ENCODE data around the gene PLD1.

PLD1 gene

DNA sequence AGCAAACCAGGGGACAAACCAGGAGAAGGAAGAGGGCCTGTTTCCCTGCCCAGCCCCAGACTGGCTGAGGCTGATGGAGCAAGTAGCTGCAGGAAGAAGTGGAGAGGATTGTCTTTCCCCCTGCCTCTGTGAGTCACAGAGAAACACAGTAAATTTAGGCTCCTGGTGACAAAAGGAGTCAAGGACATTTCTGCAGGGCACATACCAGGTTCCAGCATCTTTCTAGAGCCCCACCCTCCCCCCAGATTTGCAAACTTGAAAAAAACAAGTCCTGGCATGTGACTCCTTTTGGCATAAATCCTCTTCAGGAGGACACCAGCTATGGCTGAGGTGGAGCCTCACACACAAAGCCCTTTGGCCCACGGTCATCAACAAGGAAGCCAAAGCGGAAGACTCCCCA is 17.8 kb downstream of the PLD1 start:
- DNase-seq (ENCODE audit: low read depth in 2 of 2), result no peak

DNA sequence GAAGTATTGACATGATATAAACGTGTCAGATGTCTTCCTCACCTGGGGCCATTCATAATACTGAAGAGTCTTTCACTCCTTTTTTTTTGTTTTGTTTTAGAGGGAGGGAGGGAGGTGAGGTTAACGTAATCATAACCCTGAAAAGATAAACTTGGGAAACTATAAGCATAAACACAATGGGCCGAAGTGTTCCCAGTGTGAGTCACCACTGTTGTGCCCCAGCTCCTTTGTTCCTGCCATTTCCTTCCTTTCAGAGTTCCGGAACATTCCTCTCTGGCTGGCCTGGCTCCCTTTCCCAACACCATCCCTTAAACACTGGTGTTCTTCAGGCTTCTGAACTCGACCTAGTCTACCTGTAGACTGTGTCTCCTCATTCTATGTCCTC is 18.6 kb downstream of the PLD1 start:
- no peak for DNase-seq (ENCODE audit: low read depth in 2 of 2)

DNA sequence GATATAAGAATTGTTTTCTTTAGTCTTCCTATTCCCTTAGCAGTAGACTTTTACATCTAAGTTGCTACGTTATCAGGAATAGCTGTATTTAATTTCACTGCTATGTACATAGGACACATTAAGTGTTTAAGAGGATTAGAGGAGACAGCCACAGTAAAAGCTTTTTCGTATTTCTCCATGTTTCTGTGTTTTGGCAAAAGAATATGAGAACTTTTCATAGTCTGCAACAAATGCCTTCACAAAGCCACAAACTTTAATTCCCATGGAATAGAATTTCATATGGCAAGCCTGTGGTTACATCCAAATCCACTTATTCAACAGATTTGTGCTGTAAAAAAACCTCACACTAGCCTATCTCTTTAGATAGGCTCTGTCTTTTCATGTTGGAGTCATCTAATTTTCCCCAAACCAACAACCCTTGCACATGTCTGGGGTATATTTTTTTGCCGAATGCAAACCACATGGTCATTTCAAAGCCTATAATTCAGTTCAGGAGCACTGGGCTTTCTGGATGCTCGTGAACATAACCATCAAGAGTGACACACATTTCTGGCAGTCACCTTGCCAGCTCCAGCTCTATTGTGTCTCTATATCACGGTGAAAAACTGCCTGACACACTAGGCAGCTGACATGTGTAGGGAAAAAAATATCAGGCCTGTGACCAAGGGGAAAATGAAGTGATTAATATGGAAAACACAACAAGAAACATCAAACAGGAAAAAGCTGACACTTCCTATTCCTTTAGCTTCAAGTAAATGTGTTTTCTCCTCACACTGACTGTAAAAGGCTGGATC is 19.2 kb downstream of the PLD1 start:
- DNase-seq (ENCODE audit: low read depth in 2 of 2), result no peak

DNA sequence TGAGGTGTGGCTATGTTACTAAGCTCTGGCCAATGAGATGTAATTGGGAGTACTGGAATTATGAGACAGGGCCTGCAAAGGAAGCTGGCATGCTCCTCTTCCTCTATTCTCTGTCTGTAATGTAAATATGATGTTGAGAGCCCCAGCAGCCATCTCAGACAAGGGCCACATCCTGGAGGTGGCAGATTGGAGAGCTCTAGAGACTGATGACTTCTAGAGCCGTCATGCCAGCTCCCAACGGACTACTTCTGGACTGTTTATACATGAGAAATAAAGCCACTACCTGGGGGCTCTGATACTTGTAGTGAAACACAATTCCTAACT is 19.7 kb downstream of the PLD1 start:
- DNase-seq (ENCODE audit: low read depth in 2 of 2), result no peak

DNA sequence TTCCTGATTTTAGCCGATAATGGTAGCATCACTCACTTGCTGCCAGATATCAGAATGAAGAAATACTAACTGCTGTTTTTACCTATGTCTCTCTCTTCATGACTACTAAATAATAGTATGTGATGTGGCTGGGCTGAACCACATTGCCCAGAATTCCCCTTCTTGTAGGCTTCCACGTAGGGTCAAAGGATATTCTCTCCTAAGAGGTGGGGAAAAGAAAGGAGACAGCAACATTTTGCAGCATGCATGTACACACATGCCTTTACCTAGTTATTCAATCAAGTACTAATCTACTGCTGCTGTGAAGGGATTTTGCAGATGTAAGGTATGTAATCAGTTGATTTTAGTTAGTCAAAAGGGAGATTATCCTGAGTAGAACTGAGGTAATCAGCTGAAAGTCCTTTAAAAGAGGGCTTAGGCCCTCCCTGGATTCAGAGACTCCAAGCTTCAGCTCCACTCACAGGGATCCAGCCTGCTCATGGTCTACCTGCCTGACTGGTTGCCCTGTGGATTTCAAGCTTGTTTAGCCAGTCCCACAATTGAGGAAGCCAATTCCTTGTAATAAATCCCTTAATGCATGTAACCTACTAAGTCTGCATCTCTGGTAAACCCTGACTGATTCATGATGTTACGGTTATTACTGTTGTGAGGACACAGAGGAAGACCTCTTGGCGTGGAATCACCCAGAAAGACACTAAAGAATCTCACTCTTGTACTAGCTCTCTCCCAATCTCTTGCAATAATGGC is 20.4 kb downstream of the PLD1 start:
- DNase-seq (ENCODE audit: low read depth in 2 of 2), result no peak

DNA sequence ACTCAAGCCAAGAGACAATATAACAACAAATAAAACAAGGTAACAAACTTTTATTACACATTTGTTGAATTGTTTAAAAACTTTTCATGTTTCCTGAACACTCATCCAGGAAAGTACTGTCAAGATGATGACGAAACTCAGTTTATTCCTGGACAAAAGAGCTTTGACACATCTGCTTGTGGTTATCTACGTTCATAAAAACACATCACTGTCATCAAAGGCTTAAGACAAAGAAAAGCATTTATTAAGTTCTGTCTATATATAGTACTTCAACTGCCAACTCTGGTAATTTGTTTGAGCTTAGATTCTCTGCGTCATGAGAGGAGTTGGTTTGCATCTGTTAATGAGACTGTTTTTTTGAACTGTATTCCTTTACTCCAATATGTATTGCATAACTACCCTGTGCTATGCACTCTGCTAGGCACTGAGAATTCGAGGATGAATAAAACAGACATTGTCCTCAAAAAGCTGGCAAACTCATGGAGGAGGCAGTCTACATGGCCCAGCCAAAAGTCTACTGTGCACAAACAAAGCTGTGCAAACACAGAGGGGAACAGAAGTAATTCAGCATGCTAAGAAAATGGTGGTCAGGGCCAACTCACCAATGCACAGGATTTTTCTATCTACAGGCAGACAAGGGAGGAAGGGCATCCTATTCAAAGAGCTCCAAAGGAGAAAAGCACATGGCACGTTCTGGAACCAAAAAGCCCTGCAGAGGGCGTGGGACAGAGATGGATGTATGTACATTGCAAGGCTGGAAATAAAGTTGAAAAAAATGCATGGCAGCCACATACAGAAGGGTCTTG is 21.5 kb downstream of the PLD1 start:
- DNase-seq (ENCODE audit: low read depth in 2 of 2), result no peak

DNA sequence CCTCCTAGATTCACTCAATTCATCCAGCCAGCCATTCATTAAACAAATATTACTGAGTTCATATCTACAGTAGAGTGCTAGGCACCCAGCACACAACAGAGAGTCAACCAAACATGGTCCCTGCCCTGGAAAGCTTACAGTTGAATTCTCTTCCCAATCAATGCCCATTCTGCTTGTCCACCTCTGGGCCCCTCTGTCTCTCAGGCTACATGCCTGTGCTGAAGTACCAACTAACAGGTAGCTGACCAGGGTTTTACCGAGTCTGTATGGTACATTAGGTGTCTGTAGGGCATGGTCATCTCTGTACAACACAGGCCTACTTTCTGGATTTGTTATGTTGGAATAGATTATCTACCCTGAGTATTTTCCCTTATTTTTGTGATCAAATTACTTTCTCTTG is 23.3 kb downstream of the PLD1 start:
- no peak for DNase-seq (ENCODE audit: low read depth in 2 of 2)

DNA sequence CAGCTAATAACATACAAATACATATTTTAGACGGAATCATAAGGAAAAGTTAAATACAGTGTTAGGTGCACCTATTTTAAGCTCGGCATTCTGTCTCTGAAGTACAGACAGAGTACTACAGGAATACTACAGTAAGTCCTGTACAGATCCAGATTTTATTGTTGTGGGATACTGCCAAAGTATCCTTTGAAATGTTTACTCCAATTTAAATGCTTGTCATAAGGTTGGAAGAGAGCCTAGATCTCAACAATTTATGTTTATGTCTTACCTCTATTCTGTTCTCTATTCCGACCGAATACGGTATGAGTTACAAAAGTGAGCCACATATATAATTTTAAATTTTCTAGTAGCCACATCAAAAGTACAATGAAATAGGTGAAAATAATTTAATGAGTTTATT is 25.3 kb downstream of the PLD1 start:
- no peak for DNase-seq (ENCODE audit: low read depth in 2 of 2)

DNA sequence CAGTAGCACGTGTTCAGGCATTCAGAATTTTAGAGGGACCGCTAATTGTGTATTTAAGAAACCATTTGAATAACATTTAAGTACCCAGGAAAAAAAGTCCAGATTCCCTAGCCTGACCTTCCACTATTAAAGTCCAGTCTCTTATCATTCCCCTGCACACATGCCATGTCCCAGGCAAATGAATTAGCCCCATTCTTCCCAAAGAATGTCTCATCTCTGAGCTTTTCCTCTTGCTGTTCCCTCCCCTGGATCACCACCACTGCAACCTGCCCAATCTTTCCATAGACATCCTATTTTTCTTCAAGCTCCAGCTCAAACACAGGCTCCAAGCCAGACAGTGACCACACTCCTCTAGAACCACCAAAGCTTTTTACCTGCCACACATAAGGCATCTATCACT is 25.9 kb downstream of the PLD1 start:
- no peak for DNase-seq (ENCODE audit: low read depth in 2 of 2)

DNA sequence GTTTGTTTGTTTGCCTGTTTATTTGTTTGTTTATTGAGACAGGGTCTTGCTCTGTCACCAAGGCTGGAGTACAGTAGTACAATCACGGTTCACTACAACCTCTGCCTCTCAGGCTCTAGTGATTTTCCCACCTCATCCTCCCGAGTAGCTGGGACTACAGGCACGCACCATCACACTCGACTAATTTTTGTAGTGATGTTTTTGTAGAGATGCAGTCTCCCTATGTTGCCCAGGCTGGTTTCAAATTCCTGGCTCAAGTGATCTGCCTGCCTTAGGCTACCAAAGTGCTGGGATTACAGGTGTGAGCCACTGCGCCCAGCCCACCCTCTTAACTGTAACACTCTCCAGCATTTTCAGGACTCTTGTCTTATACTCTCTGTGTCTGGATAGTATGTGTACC is 26.7 kb downstream of the PLD1 start:
- DNase-seq (ENCODE audit: low read depth in 2 of 2), result no peak

DNA sequence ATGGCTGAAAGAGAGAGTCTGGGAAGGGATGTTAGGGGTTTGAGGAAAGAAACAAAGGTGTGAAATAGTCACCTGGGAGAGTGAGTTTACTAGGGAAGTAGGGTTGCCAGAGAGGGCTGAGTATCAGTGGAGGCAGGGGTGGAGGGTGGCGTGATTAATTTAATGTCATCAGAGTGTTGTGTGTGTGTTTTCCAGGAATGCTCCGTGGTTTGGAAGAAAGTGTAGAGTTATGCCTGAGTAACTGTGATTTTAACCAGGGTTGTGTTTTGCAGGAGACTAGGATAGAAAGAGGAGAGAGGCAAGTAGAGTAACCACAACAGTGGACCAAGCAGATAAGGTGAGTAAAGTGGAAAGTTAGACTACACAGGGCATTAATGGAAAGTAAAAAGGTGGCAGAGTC is 27.2 kb downstream of the PLD1 start:
- no peak for DNase-seq (ENCODE audit: low read depth in 2 of 2)

DNA sequence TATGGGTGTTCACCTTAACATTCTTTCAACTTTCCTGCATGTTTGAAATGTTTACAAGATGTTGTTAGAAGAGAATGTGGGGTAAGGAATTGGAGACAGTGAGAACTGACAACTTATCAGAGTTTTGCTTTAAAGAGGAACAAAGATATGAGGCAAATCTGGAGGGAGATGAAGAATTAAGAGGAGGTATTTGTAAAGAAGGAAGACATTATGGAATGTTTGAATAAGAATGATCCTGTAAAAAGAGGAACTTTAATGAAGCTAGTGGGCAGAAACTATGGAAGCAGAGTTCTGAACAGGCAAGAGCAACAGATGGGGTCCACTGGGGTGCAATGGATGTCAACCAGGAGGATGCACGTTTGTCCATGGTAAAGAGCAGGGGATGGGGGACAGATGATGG is 27.7 kb downstream of the PLD1 start:
- DNase-seq (ENCODE audit: low read depth in 2 of 2), result no peak

DNA sequence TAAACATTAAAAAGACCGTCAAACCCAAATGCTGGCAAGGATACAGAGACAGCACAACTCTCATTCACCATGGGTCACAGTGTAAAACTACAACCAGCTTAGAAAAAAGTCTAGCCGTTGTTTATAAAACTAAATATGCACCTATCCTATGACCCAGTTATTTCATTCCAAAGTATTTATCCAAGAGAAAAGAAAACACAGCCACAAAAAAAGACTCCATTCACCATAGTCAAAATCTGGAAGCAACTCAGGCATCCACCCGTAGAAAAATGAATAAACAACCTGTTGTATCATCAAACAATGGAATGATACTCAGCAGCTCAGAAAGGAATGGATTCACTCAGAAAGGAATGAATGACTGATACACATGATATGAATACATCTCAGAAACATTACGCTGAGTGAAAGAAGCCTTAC is 28.6 kb downstream of the PLD1 start:
- DNase-seq (ENCODE audit: low read depth in 2 of 2), result no peak

DNA sequence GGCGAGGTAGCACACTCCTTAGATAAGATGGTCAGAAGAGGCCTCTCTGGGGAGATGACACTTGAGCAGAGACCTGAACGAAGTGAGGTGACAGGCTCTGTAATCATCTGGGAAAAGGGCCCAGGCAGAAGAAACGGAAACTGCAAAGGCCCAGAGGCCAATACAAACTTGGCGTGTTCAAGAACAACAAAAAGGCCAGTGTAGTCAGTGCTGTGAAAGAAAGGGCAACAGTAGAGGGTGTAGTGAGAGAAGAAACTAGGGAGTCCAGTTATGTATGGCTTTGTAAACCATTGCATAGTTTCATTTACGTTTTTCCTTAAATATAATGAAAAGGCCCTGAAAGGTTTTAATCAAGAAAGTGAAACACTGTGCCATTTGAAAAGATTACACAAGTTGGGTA is 31.8 kb downstream of the PLD1 start:
- DNase-seq (ENCODE audit: low read depth in 2 of 2), result no peak

DNA sequence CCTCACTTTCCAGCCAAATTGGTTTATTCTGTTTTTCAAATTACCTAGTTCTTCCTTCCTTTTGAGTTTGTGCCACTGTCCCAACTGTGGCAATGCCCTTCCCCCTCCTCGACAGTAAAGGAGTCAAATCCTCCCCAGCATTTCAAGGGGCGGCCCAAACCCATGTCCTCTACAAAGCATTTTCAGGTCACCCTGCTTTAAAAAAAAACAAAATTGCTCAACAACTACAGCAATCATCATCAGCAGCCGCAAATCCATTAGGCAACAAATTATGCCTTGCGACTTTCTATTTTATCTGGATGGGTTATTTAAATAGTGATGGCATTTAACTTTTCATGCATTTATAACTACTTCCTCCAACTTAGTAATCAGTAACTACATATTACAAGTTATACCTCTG is 32.7 kb downstream of the PLD1 start:
- no peak for DNase-seq (ENCODE audit: low read depth in 2 of 2)

DNA sequence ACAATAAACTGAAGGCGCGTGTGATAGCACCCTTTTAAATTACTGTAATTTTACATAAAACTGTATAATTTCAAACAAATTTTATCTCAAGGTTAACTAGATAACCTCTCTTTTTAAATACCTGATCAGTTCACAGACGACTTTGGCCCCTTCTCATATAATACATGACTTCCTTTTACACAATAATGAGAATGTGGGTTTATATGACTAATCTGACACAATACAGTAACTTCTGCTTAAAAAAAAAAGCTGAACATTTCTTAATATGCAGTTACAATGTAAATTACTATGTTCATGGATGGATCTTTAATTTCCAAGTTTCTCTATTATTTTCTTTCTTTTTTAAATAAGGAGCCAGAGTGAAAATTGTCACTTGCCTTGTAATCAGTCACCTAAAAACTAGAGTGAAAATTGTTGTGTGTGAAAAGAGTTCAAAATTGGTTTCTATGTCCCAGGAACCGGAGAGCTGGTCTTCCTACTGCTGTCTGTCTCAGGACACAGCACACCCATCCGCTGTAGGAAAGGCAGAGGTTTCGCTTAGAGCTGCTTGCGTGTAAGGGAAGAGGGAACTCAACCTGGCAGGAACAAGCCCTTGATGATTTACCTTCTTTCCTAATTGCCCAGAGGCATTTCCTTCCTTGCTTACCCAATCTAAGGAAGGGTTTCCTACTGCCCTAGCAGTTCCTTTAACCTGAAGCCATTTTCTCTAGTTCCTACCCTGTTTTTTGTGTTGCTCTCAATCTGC is 33.3 kb downstream of the PLD1 start:
- DNase-seq (ENCODE audit: low read depth in 2 of 2), result no peak

DNA sequence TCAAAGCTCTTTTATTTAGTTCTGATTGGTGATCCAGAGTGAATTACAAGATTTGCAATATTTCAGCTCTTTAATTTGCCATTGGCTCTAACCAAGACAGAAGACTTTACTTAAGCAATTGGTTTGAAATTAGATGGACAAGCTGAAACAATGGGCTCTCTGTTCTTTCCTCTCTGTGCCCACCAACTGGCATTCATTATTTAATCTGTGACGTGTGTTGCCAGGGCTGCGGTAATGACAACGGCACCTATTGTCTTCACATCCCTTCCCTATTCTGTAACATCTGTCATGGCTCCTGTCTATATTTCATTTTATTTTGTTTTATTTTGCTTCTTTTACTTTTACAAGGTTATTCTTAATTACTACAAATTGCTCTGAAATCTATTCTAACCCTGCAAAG is 33.9 kb downstream of the PLD1 start:
- DNase-seq (ENCODE audit: low read depth in 2 of 2), result no peak

DNA sequence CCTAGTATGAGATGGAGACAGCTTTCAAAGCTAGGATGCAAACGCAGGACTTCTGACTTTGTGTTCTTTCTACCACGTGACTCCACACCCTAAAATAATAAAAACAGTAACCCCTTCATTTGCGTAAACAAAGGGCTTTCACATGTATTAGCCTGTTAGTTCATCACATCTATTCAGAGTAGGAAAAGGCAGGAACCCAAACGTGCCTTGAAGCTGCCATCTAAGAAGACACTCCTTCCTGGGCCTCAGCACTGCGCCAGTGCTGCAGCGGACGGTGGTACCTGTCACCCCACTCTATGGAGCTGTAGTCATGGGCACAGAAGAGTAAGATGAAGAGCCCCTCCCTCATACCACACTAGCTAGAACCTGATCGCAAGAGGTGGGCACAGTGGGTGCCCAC is 34.3 kb downstream of the PLD1 start:
- no peak for DNase-seq (ENCODE audit: low read depth in 2 of 2)

DNA sequence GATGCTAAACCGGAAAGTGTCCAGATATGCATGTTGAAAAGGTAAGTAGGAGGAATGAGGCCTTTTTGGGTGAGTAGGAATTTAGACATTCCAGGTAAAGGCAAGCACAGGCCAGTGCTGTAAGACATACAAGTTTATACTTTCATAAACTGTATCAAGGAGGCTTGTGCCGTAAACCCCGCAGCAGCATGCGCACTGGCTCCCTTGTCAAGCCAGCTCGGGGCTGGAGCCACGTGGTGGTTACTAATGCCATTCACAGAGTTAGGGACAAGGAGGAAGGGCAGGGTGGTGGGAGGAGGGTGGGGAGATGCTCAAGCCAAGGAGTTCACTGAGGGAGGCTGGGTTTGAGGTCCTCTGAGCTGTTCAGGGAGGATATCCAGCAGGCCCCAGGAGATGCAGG is 35.8 kb downstream of the PLD1 start:
- DNase-seq (ENCODE audit: low read depth in 2 of 2), result no peak

DNA sequence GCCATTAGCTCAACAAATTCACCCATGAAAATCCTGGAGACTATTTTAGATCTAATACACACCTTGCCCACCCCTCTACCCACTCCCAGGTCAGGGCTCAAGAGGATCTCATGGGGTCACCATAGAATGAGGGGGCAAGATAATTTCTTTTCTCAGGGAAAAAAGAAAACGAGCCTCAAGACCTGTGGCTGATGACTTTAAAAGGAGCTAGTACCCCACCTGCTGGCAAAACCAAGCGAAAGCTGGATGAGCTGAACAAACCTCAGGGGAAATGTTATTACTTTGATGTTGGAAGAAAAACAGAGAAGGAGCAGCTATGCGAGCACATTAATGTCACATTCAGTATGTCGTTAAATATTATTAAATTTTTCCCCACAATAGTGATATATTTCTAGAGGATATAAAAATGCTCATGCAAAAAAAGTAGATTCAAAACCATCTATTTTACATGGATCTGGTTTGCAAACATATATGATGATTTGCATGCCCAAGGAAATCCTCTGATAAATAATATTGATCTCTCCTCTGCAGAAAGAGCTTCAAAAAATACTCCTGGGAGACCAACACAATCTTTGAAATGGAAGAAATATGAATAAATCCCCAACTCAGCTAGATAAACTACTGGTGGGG is 37.7 kb downstream of the PLD1 start:
- peak in 1 of 2 experiments; percentile 30 for DNase-seq (ENCODE audit: low read depth in 2 of 2)
